ENCODE data around the gene THEMIS2.

Gene THEMIS2

DNA sequence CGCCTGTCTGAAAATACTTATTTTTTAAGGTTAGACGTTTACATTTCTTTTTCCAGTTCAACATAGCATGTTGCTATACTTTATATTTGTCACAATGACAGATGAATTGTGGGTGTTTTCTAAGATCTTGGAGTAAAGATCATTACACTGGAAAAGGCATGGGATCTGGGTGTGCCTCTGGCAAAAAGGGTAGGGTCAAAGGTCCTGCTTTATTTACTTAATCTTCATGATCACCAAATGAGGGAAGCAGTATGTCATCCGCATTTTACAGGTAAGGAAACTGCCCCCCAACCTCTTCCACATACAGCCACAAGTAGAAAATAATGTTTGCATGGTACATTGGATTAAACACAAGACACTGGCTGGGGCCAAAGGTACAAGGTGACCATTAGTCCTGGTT, 49.9 kb downstream of the THEMIS2 start:
- Histone ChIP-seq H4K20me1 (ENCODE audit: insufficient read depth) (no peaks in the 10 kb centered on the region), H3K4me2 (no peak overlapping the region), H3K27me3 (ENCODE audit: insufficient read depth, low read depth) (no peaks in the 10 kb centered on the region), H3K79me2 (ENCODE audit: insufficient read depth, low read depth) (no peaks in the 10 kb centered on the region), H2AFZ (ENCODE audit: low read depth) (no peak overlapping the region), H3K4me1 (ENCODE audit: low read depth, poor library complexity, severe bottlenecking) (no peaks in the 10 kb centered on the region), H3K9ac (no peak overlapping the region), H3K4me3 (IDR thresholded peaks at IDR 0.05; ENCODE audit: insufficient read depth, low read depth, low read length) (no peak overlapping the region), H3K36me3 (ENCODE audit: insufficient read depth) (no peaks in the 10 kb centered on the region), H3K27ac (no peak overlapping the region)
- TF ChIP-seq, protein P1, sequence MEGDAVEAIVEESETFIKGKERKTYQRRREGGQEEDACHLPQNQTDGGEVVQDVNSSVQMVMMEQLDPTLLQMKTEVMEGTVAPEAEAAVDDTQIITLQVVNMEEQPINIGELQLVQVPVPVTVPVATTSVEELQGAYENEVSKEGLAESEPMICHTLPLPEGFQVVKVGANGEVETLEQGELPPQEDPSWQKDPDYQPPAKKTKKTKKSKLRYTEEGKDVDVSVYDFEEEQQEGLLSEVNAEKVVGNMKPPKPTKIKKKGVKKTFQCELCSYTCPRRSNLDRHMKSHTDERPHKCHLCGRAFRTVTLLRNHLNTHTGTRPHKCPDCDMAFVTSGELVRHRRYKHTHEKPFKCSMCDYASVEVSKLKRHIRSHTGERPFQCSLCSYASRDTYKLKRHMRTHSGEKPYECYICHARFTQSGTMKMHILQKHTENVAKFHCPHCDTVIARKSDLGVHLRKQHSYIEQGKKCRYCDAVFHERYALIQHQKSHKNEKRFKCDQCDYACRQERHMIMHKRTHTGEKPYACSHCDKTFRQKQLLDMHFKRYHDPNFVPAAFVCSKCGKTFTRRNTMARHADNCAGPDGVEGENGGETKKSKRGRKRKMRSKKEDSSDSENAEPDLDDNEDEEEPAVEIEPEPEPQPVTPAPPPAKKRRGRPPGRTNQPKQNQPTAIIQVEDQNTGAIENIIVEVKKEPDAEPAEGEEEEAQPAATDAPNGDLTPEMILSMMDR (conservative IDR thresholded peaks at IDR 0.05; ENCODE audit: low read depth, low read length): no peak

- no peaks in the 10 kb centered on the region for H3K79me2 ChIP-seq (ENCODE audit: insufficient read depth, low read depth)
- TF ChIP-seq, protein P1 (conservative IDR thresholded peaks at IDR 0.05; ENCODE audit: low read depth, low read length): no peak
- no peak overlapping the region for H3K27ac ChIP-seq
- no peaks in the 10 kb centered on the region for H3K36me3 ChIP-seq (ENCODE audit: insufficient read depth)
- no peaks in the 10 kb centered on the region for H3K4me1 ChIP-seq (ENCODE audit: low read depth, poor library complexity, severe bottlenecking)
- H4K20me1 ChIP-seq (ENCODE audit: insufficient read depth): no peaks in the 10 kb centered on the region
- no peak overlapping the region for H2AFZ ChIP-seq (ENCODE audit: low read depth)
- no peak overlapping the region for H3K4me2 ChIP-seq
- H3K4me3 ChIP-seq (IDR thresholded peaks at IDR 0.05; ENCODE audit: insufficient read depth, low read depth, low read length): no peak overlapping the region
- H3K9ac ChIP-seq: no peak overlapping the region
- no peaks in the 10 kb centered on the region for H3K27me3 ChIP-seq (ENCODE audit: insufficient read depth, low read depth)
Measured at GRCh38 chr1:27928216-27928954, 56.0 kb downstream of the THEMIS2 start.

- Histone ChIP-seq H3K36me3 (ENCODE audit: insufficient read depth) (no peaks in the 10 kb centered on the region), H3K9ac (no peak overlapping the region), H3K79me2 (ENCODE audit: insufficient read depth, low read depth) (no peaks in the 10 kb centered on the region), H3K4me3 (IDR thresholded peaks at IDR 0.05; ENCODE audit: insufficient read depth, low read depth, low read length) (no peak overlapping the region), H3K27ac (no peak overlapping the region), H3K27me3 (ENCODE audit: insufficient read depth, low read depth) (no peaks in the 10 kb centered on the region), H2AFZ (ENCODE audit: low read depth) (no peak overlapping the region), H3K4me2 (no peak overlapping the region), H4K20me1 (ENCODE audit: insufficient read depth) (no peaks in the 10 kb centered on the region), H3K4me1 (ENCODE audit: low read depth, poor library complexity, severe bottlenecking) (no peaks in the 10 kb centered on the region)
- TF ChIP-seq, protein P1 (conservative IDR thresholded peaks at IDR 0.05; ENCODE audit: low read depth, low read length): no peak
Measured at GRCh38 chr1:27931184-27931583, 58.8 kb downstream of the THEMIS2 start.

DNA sequence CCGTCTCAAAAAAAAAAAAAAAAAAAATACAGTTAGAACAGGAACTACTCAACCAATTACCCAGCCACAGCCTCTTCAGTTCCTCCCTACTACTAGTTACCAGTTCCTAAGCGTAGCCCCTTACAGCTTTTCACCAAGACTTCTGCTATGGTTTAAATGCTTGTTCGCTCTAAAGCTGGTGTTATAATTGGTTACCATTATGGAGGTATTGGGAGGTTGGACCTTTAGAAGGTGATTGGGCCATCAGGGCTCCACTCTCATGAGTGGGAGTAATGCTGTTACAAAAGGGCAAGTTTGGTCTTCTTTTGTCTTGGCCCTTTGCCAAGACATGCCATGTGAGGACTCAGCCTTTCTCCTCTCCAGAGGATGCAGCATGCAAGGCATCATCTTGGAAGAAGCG, 59.4 kb downstream of the THEMIS2 start:
- Histone ChIP-seq H3K79me2 (ENCODE audit: insufficient read depth, low read depth) (no peaks in the 10 kb centered on the region), H3K4me2 (no peak overlapping the region), H3K9ac (no peak overlapping the region), H3K4me1 (ENCODE audit: low read depth, poor library complexity, severe bottlenecking) (no peaks in the 10 kb centered on the region), H4K20me1 (ENCODE audit: insufficient read depth) (no peaks in the 10 kb centered on the region), H2AFZ (ENCODE audit: low read depth) (no peak overlapping the region), H3K27ac (no peak overlapping the region), H3K27me3 (ENCODE audit: insufficient read depth, low read depth) (no peaks in the 10 kb centered on the region), H3K36me3 (ENCODE audit: insufficient read depth) (no peaks in the 10 kb centered on the region), H3K4me3 (IDR thresholded peaks at IDR 0.05; ENCODE audit: insufficient read depth, low read depth, low read length) (no peak overlapping the region)
- TF ChIP-seq, protein P1 (conservative IDR thresholded peaks at IDR 0.05; ENCODE audit: low read depth, low read length): no peak

Data from KMS-11 (cell line).